GM10248 (cell line): ENCODE measurements around the gene TOR4A.

Experiments
- CTCF ChIA-PET: fragments of 300-600 bp; sonication (Branson Sonifier 250); formaldehyde crosslinking; extraction: SDS; loops from one replicate; lab custom pipeline; 2021; ENCODE audit warnings: antibody characterized with exemption; lab: Yijun Ruan, JAX
- POLR2A ChIA-PET: fragments of 350-650 bp; sonication (Branson Sonifier 250); formaldehyde crosslinking; extraction: SDS; loops from one replicate; lab custom pipeline; 2020; ENCODE audit warnings: antibody characterized with exemption; lab: Yijun Ruan, JAX
- DNase-seq: peaks from one replicate; pipeline ENCODE4 v3.0.0; 2012; ENCODE audit errors: extremely low spot score
- CTCF ChIP-seq: IDR thresholded peaks from 2 replicates; pipeline ENCODE4 v1.5.1; 2012; ENCODE audit warnings: mild to moderate bottlenecking, low read depth; ENCODE audit errors: extremely low read depth, missing control alignments, control extremely low read depth

Gene TOR4A

GRCh38 chr9:137266162-137266527, 11.4 kb upstream of the TOR4A start:
- TF ChIP-seq CTCF = no peak
- POLR2A ChIA-PET = interaction anchor here (2.1 kb wide), 1 partner anchor 26 kb away, joined by 5 read pairs; no protein-coding TSS in a partner anchor
- DNase-seq = no peak
- CTCF ChIA-PET = interaction anchor here (1.8 kb wide), 1 partner anchor 21 kb away, joined by 4 read pairs; no protein-coding TSS in a partner anchor

GRCh38 chr9:137266585-137267453, 10.7 kb upstream of the TOR4A start:
- CTCF ChIA-PET = interaction anchor here (0.9 to 1.8 kb wide), 5 partner anchors 10 to 238 kb away, joined by 3 to 4 read pairs (median 4); partner anchors contain the start of gene TOR4A
- DNase-seq = no peak
- TF ChIP-seq CTCF = no peak
- POLR2A ChIA-PET = interaction anchor here (1.2 kb wide), 1 partner anchor 24 kb away, joined by 6 read pairs; no protein-coding TSS in a partner anchor

DNA sequence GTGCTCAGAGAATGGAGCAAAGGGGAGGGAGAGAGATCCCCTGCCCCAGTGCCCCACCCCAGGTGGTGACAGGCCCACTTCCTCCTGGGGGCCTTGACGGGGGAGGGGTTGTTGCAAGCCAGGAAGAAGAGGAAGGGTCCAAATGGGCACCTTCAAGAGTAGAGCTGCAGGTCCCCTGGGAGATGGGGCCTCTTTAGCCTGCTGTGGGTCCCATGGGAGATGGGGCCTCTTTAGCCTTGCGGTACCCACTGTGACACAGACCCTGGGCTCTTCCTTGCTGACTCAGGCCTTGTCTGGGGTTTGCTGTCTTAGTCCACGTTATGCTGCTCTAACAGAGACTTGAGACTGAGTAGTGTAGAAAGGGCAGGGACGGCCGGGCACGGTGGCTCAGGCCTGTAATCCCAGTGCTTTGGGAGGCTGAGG, 9.6 kb upstream of the TOR4A start:
- DNase-seq = no peak
- no peak for TF ChIP-seq CTCF
- CTCF ChIA-PET = interaction anchor here (0.9 to 1.3 kb wide), 4 partner anchors 9 to 239 kb away, joined by 3 to 4 read pairs (median 4); partner anchors contain the start of gene TOR4A
- POLR2A ChIA-PET = interaction anchor here (1.0 to 1.2 kb wide), 2 partner anchors 25 to 27 kb away, joined by 3 to 6 read pairs; partner anchors contain the start of gene TUBB4B

- ChIA-PET CTCF (interaction anchor here (0.9 to 1.1 kb wide), 2 partner anchors 9 to 10 kb away, joined by 3 to 4 read pairs; partner anchors contain the start of gene TOR4A), POLR2A (interaction anchor here (1.0 to 1.1 kb wide), 2 partner anchors 28 kb away, joined by 3 to 6 read pairs; partner anchors contain the start of gene TUBB4B)
- DNase-seq = no peak
- no peak for TF ChIP-seq CTCF
Observed at GRCh38 chr9:137268538-137269201, 8.9 kb upstream of the TOR4A start.

GRCh38 chr9:137269231-137269772, 8.2 kb upstream of the TOR4A start:
- no peak for DNase-seq
- CTCF ChIA-PET = interaction anchor here (0.9 to 1.1 kb wide), 2 partner anchors 8 to 10 kb away, joined by 3 to 4 read pairs; partner anchors contain the start of gene TOR4A

More at GRCh38 chr9:137269231-137269772, 8.2 kb upstream of the TOR4A start:
- POLR2A ChIA-PET = interaction anchor here (1.1 kb wide), 1 partner anchor 28 kb away, joined by 6 read pairs; the partner anchor contains the start of gene TUBB4B
- TF ChIP-seq CTCF = no peak
